Subcutaneous abdominal adipose tissue (tissue), 5 donors: ENCODE results near the gene ZNF423.

ENCODE experiments used
- H3K27ac ChIP-seq: one replicate; pipeline ENCODE4 v1.7.0; 2013; ENCODE audit warnings: low read depth, mild to moderate bottlenecking, inconsistent platforms, low read length, moderate library complexity
- H3K27me3 ChIP-seq, 5 donors: one replicate each; pipeline ENCODE4 v1.7.0; 2013; ENCODE audit warnings: low read length in 5 of 5, inconsistent platforms in 1 of 5; ENCODE audit not compliant: control insufficient read depth in 5 of 5, insufficient read depth in 4 of 5
- H3K36me3 ChIP-seq, 5 donors: one replicate each; pipeline ENCODE4 v1.7.0; 2013; ENCODE audit warnings: low read length in 5 of 5; ENCODE audit not compliant: control insufficient read depth in 5 of 5, insufficient read depth in 5 of 5
- H3K4me1 ChIP-seq, 5 donors: one replicate each; pipeline ENCODE4 v1.7.0; 2013; ENCODE audit warnings: low read length in 5 of 5, mild to moderate bottlenecking in 3 of 5, moderate library complexity in 1 of 5; ENCODE audit not compliant: control insufficient read depth in 5 of 5, insufficient read depth in 5 of 5
- H3K4me3 ChIP-seq, 5 donors: one replicate each; pipeline ENCODE4 v1.7.0; 2013; ENCODE audit warnings: low read length in 5 of 5, low read depth in 1 of 5
- H3K9ac ChIP-seq, 5 donors: one replicate each; pipeline ENCODE4 v1.7.0; 2013; ENCODE audit warnings: low read length in 5 of 5, mild to moderate bottlenecking in 4 of 5, moderate library complexity in 3 of 5
- H3K9me3 ChIP-seq, 5 donors: one replicate each; pipeline ENCODE4 v1.7.0; 2013; ENCODE audit warnings: low read length in 5 of 5; ENCODE audit not compliant: control insufficient read depth in 5 of 5
- donor health status: healthy.
- donor health status: healthy.
- donor health status: healthy.
- donor health status: healthy.
- donor health status: healthy.

The ZNF423 gene

DNA sequence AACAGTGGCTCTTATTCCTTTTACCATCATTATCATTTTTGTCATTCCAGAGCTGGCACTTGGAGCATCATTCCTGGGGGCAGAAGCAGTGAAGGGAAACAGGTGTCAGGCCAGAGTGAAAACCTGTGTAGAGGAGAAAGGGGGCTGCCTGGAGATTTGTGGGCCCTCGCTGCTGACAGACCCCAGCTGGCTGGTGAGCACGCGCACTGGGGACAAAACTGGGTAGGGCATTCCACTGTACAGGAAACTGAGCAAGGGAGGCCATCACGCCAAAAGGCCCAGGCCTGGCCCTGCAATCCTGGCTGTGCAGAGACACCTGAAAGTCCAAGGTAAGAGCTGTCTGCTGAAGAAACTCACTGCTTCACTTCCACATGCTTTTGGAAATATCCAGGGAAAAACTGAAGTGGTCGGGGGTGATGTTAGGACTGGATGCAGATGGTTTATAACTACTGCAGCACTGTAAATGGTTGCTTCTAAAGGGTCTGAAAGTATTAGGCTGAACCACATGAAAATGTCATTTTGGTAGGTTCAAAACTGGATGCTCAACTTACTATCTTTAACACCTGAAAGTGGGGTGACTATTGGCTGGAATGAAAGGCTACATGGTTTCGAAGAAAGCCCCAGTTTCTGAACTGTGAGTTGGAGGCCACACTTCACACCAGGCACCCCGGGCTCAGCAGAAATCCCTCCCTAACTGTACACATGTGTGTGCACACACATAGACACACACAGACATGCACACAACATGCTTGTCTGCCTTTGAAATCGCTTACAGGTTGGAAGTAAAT, 257.3 kb downstream of the ZNF423 start:
- peaks cover 0 to 25% (median 12%) of the 10 kb centered on the region in 5 donors for H3K4me1 ChIP-seq
- H3K4me3 ChIP-seq = no peak overlapping the region
- no peaks in the 10 kb centered on the region for H3K27me3 ChIP-seq
- peaks cover 0 to 4% (median 0%) of the 10 kb centered on the region in 5 donors for H3K36me3 ChIP-seq
- H3K9ac ChIP-seq = no peak overlapping the region
- H3K27ac ChIP-seq = no peak overlapping the region
- H3K9me3 ChIP-seq = no peaks in the 10 kb centered on the region

DNA sequence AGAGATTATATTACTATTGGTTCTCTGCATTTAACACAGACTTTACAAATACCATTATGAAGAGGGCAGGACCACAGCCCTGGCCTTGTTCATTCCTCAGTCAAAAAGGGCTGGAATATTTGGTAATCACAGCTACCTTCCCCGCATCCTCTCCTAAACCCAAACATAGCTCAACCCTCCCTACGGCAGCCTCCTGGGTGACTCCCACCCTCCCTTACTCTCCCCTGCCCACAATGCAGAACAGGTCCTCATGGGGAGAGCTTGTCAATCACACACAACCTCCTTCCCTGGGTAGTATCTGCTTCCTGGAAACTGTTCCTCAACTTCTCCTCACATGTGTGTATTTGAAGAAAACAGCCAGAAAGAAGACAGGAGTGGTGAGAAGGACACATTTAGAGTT, 258.1 kb downstream of the ZNF423 start:
- H3K36me3 ChIP-seq = peaks cover 0 to 4% (median 0%) of the 10 kb centered on the region in 5 donors
- peaks cover 0 to 25% (median 12%) of the 10 kb centered on the region in 5 donors for H3K4me1 ChIP-seq
- H3K4me3 ChIP-seq = no peak overlapping the region
- no peak overlapping the region for H3K27ac ChIP-seq
- H3K9me3 ChIP-seq = no peaks in the 10 kb centered on the region
- no peaks in the 10 kb centered on the region for H3K27me3 ChIP-seq
- H3K9ac ChIP-seq = no peak overlapping the region

DNA sequence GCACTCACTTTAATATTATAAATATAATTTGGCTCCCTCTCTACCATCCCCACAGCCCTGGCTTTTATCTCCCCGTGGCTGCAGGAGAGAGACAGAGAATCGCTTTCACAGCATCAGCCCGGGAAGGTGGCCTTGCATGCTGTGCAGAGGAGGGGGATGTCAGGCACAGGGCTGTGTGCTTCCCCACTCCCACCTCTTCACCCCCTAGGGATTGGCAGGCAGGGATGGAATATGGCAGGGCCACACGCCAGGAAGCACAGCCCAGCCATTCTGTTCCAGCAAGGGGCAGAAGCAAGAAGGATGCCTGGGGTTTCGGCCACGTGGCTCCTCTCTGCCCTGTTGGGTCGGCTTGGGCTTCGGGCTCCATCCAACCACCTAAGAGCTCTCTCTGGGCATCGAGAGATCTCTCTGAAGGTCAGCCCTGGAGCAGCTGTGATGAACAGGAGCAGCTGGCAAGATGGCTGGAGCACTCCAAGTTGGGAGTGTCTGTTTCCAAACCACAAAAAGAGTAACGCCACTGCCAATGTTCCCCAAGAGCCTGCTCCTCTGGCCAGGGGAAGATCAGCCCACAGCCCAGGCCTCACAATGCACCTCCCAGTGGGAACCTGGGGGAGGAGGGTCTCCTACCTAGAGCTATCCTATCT, 259.1 kb downstream of the ZNF423 start:
- H3K9ac ChIP-seq = no peak overlapping the region
- no peaks in the 10 kb centered on the region for H3K27me3 ChIP-seq
- H3K4me1 ChIP-seq = peaks cover 0 to 25% (median 12%) of the 10 kb centered on the region in 5 donors
- no peaks in the 10 kb centered on the region for H3K36me3 ChIP-seq
- H3K9me3 ChIP-seq = no peaks in the 10 kb centered on the region
- H3K4me3 ChIP-seq = no peak overlapping the region
- H3K27ac ChIP-seq = peak overlapping the region; percentile 6

DNA sequence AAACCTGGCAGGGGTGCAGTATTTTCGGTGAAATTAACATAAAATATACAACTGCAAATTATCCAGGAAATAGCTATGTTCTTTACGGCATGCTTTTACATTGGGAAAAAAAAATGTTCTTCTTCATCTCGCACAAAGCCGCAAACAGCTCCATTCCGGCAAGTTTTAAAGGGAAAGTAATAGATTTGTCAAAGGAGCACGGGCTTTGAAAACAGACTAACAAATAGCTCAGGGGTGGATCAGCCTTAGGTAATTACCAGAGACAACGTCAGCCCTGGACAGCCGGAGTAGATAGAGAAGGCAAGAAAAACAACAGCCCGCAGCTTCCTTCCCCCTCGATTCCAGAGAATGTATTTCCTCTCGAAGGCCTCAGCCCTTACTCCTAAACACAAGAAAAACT, 259.8 kb downstream of the ZNF423 start:
- H3K9ac ChIP-seq = peak overlapping the region in 2 of 5 donors; percentile 31 to 32
- peak overlapping the region; percentile 6 for H3K27ac ChIP-seq
- H3K4me1 ChIP-seq = peaks cover 0 to 25% (median 12%) of the 10 kb centered on the region in 5 donors
- H3K27me3 ChIP-seq = no peaks in the 10 kb centered on the region
- H3K36me3 ChIP-seq = no peaks in the 10 kb centered on the region
- peak overlapping the region in 4 of 5 donors; percentile 19 to 53 (median 32) for H3K4me3 ChIP-seq
- H3K9me3 ChIP-seq = no peaks in the 10 kb centered on the region

DNA sequence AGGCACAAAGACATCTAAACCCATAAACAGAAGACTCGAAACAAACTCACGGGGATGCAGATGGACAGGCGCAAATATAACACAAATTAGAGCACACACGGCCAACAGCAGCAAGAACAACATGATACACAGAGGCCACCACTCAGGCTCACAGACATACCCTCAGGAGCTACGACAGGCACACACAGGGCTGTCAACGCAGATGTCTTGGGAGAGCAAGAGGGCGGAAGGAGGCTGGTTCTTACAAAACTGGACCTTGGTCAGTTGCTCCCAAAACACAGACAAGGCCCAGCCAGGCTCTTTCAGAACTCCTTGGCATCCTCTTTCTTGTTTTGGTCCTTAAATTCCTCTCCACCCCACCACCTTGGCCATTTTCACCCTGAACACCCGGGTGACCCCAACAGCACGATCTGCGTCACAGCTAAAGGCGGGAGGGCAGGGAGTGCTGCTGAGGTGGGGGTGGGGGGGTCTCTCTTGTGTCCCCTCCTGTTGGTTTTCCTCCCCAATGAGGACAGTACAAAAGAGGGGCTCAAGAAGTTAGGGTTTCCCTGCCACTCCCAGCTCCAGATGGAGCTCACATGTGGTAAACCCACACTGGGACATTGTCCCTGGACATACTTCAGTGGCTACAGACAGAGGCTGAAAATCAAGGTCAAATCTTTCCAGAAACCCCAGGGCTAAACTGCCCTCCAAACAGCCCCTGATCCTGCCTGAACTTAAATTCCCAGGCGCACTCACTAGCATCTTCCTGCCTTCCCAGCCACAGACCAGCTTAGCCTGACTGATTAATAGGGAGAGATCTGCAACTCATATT, 261.0 kb downstream of the ZNF423 start:
- no peaks in the 10 kb centered on the region for H3K36me3 ChIP-seq
- no peak overlapping the region for H3K9ac ChIP-seq
- H3K9me3 ChIP-seq = no peaks in the 10 kb centered on the region
- H3K27ac ChIP-seq = no peak overlapping the region
- peaks cover 0 to 25% (median 12%) of the 10 kb centered on the region in 5 donors for H3K4me1 ChIP-seq
- no peak overlapping the region for H3K4me3 ChIP-seq
- H3K27me3 ChIP-seq = no peaks in the 10 kb centered on the region

DNA sequence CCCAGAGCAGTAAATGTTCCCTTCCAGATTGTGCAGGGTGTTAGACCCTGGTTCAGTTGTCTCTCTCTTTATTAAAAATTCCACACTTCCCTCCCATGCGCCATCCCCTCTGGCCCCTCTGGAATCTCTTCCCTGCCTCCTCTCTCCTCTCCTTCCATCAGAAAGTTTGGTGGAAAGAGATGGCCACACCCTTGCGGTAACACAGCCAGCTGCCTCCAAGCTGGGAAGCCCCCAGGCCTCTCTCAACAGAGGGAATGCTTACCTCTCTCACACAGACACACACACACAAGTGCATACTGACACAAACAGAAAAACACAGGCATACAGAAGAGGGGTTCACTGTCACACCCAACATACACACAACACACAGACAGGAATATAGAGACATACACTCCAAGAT, 261.8 kb downstream of the ZNF423 start:
- Histone ChIP-seq H3K4me3 (no peak overlapping the region), H3K36me3 (no peaks in the 10 kb centered on the region), H3K9me3 (no peaks in the 10 kb centered on the region), H3K4me1 (peaks cover 0 to 25% (median 12%) of the 10 kb centered on the region in 5 donors), H3K27me3 (no peaks in the 10 kb centered on the region), H3K9ac (no peak overlapping the region), H3K27ac (no peak overlapping the region)

DNA sequence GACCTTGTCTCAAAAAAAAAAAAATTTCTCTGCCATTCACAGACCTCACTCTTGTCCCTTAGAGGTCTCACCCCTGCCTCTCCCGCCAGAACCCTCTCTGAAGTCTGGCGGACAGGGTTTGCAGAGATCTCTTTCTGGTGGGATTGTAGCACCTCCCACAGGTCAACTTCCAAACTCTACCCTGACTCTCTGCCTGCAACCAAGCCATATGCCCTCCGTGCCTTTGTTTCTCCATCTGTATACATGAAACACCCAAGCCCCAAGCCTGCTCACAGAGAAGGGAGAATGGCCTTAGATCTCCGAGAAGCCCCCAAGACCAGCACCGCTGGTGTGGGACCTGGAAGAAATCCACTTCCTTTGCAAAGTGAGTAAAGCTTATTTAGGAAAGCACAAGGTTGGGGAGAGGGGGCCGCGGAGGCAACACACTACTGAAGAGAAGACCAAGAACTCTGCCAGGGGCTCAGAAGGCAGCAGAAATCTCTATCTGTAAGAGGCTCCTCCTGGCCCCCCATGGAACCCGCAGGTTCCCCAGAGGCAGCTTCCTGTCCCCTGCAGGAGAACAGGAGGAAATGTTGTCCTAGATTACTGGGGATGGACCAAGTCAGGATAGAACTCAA, 262.4 kb downstream of the ZNF423 start:
- H3K4me1 ChIP-seq = peaks cover 0 to 25% (median 12%) of the 10 kb centered on the region in 5 donors
- H3K27me3 ChIP-seq = no peaks in the 10 kb centered on the region
- no peak overlapping the region for H3K4me3 ChIP-seq
- no peak overlapping the region for H3K27ac ChIP-seq
- H3K9me3 ChIP-seq = no peaks in the 10 kb centered on the region
- no peak overlapping the region for H3K9ac ChIP-seq
- H3K36me3 ChIP-seq = no peaks in the 10 kb centered on the region

DNA sequence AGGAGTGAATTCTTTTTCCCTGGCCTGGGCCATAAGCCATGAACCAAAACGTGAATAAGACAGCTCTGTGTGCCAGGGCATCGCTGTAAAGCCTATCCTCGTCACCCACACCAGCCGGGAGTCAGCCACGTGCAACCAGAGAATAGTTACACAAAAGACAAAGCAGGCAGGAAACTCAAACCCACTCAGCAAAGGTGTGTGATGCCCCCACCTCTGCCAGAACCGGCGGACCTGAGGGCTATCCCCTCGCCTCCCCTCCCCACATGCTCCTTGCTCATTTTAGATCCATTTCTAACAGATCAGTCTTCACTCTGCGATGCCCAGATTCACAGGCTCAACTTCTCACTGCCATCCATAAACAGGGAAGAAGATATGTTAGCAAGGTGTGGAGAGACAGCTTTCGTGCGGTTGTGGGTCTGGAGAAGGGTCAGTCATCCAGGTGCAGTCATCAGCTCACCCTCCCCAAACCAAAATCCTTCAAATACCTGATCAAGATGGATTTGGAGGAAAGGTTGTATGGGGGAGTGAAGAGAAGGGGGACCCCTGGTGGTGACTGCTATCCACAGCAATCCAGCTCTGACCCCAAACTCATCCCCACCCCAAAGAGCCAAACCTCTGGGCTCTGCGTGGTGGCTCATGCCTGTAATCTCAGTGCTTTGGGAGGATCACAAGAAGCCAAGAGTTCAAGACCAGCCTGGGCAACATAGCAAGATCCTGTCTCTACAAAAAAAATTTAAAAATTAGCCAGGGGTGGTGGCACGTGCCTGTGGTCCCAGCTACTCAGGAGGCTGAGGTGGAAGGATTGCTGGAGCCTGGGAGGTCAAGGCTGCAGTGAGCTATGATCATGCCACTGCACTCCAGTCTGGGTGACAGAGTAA, 263.1 kb downstream of the ZNF423 start:
- Histone ChIP-seq H3K9me3 (no peaks in the 10 kb centered on the region), H3K27me3 (no peaks in the 10 kb centered on the region), H3K4me1 (peaks cover 0 to 25% (median 12%) of the 10 kb centered on the region in 5 donors), H3K27ac (no peak overlapping the region), H3K36me3 (no peaks in the 10 kb centered on the region), H3K9ac (no peak overlapping the region), H3K4me3 (no peak overlapping the region)
